ENCODE data around the gene HID1.
"Not testable (repeated sequence)": the region's sequence is repeated elsewhere in the genome, so short reads cannot be mapped to it uniquely, and the experiment has no call there.

The HID1 gene

GRCh38 chr17:74999523-74999922 lies 27.0 kb upstream of the HID1 start:
- peak; percentile 16 for DNase-seq

DNA sequence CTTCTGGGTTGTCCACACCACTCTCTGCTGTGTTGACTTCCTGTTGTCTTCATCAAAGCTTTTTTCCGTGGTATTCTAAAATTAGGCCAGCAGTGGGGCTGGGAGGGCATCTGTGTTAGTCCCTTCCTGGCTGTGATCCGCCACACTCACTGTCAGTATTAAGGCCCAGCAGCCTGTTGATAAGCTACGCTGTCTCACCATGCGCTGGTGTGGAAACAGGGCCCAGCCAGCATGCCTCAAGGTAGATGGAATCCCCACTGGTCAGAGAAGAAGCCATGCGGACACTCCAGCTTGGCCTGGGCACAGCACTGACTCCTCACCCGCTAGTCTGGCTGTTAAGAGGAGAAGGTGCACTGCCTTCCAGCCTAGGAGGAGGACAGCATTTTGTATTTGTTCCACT lies 26.2 kb upstream of the HID1 start:
- DNase-seq = peak; percentile 58

GRCh38 chr17:74995847-74996246 lies 23.3 kb upstream of the HID1 start:
- no peak for DNase-seq

DNA sequence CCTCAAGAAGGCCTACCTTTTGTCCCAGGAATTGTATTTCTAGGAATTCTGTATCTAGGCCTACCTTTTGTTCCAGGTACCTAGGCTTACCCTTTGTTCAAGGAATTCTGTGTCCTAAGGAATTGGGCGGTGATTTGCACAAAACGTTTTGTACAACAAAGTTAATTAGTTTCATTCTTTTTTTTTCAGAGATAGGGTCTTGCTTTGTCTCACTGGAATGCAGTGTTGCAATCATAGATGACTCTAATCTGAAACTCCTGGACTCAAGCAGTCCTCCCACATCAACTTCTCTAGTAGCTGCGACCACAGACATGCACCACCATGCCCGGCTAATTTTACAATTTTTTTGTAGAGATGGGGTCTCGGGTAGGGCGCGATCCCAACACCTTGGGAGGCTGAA lies 21.9 kb upstream of the HID1 start:
- DNase-seq = peak; percentile 70

- peak; percentile 12 for DNase-seq
Observed at GRCh38 chr17:74992223-74992622, 19.7 kb upstream of the HID1 start.

DNA sequence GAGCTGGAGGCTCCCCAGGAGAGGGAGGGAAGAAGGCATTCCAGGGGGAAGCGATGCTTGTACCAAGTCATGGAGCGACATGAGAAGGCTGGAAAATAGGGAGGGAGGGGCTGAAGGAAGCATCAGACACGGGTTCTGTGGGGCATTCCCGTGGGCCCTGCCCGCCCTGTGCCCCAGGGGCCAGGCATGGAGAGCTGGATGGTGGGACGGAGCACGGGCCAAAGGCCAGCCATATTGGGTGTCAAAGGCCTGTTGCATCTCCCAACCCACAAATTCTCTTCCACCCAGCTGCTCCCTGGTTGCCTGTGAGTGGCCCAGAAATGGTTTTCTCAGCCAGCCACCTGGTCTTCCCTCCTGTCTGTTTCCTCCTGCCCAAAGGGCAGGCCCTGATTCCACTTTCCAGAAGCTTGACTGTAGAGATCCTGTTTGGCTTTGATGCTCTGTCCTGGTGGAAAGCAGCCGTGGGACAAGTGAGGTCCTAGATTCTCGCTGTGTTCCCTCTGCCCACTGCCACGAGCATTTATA lies 18.1 kb upstream of the HID1 start:
- DNase-seq = no peak

- peak; percentile 22 for DNase-seq
Observed at GRCh38 chr17:74987909-74988711, 15.6 kb upstream of the HID1 start.

DNA sequence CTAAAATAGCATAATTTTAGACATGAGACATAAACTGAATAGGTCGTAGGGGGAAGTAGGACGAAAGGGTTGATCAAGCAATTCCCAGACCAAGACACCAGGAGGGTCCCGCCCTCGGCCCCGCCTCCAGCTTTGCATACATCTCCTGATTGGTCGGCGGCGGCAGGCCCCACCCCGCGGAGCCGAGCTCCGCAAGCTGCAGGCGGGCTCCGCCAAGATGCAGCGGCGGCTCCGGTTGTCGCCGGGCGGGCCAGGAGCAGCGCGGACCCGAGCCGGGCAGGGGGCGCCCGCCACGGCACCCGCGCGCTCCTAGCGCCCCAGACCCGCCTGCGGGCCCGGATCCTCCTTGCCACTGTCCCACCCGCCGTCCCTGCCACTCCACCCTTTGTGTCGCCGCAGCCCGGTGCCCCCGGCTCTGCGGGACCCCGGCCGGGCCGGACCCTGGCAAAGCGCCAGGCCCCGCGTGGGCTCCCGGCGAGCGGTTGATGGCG lies 14.9 kb upstream of the HID1 start, which contains the start of gene CDR2L:
Gene CDR2L, plus strand, starts transcription at position 215 of the 491 bp plus-strand sequence. CDS start 412 bp downstream, outside the sequence.
- peak; percentile 95 for DNase-seq

- no peak for DNase-seq
Observed at GRCh38 chr17:74986206-74986576, 13.6 kb upstream of the HID1 start.

GRCh38 chr17:74982663-74983313 lies 10.2 kb upstream of the HID1 start:
- DNase-seq = not testable (repeated sequence)

- DNase-seq = peak; percentile 19
Observed at GRCh38 chr17:74981979-74982662, 9.6 kb upstream of the HID1 start.

- no peak for DNase-seq
Observed at GRCh38 chr17:74981318-74981978, 8.9 kb upstream of the HID1 start.

GRCh38 chr17:74979408-74980146 lies 7.0 kb upstream of the HID1 start:
- no peak for DNase-seq

DNA sequence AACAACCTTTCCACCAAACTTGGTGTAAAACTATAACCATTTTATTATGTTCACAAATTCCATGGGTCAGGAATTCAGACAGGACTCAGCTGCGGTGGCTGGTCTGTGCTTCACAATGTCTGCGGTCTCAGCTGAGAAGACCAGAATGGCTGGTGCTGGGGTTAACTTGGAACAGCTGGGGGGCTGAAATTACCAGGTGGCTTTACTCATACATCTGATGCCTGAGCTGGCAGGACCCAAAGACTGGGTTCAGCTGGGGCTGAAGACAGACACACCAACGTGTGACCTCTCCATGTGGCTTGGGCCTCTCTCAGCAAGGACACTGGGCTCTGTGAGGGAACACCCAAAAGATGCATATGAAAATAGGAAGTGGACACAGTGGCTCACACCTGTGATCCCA lies 5.7 kb upstream of the HID1 start:
- DNase-seq = no peak

DNA sequence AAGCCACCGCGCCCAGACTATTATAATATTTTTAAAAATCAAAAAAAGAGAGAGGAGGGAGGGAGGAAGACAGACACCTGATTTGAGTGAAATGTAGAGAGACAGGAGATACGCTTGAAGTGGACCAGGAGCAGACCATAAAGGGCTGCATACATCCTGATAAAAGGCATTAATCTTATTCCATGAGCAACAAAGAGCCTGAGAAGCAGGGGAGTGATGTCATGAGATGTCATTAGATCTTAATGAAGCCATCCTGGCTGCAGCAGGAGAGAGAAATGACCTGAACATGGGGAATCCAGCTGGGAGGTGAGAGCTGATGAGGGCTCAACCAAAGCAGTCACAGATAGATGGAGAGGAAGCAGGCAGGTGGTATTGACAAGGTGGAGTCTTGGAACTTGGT lies 5.2 kb upstream of the HID1 start:
- no peak for DNase-seq

- no peak for DNase-seq
Observed at GRCh38 chr17:74975943-74976342, 3.4 kb upstream of the HID1 start.

- no peak for DNase-seq
Observed at GRCh38 chr17:74972973-74973328, 392 bp upstream of the HID1 start.

- no peak for DNase-seq
Observed at GRCh38 chr17:74971842-74972106, 785 bp downstream of the HID1 start.

DNA sequence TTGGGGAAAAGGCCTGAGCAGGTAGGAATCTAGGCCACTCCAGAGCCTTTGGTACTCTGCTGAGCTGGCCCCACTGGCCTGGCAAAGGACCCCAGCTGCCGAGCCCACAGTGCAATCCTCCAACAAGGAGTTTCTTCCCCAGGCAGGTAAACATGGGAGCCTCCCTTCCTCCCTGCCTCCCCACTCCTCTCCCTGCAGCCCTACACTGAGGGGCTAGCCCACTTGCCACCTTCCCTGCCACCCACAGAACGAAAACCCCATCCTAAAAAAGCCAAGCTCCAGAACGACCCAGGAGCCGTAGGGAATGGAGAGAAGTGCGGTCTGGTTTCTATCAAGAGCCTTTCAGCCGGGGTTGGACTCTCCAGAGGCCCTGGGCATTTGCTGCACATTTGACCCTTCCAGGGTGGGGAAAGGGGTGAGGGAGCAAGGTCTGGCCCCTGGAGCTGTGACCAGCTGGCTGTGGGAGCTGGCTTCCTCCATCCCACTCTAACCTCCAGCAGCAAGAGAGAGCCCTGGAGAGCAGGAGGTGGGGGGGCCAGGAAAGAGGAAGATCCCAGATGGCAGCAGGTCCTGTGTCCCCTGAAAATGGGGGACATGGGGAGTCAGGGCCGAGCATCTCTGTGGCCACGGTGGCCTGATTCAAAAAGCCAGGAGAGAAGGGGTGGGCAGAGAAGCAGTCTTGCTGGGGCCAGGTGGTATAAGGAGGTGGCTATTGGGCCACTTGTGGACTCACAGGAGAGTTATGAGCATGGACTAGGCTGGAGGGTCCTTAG lies 1.3 kb downstream of the HID1 start:
- DNase-seq = no peak

DNA sequence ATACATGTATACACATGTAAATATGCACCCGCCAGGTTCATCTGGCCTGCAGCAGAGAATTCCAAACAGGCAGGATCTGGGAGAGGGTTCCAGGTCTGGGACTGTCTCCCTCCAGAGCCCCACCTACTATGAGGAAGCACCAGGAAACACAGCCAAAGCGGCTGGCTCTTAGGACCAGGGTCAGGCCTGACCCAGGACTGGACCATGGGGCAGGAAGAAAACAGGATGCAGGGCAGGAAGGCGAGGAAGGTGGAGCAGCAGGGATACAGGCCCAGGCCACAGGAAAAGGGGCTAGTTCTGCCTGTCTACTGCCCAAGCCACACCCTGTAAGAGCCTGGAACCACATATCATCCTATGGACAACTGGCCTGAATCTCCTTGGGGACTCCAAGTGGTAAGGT lies 2.2 kb downstream of the HID1 start:
- DNase-seq = no peak

- DNase-seq = not testable (repeated sequence)
Observed at GRCh38 chr17:74969501-74969900, 3.1 kb downstream of the HID1 start.

GRCh38 chr17:74968361-74968780 lies 4.2 kb downstream of the HID1 start:
- DNase-seq = no peak

All from MV-4-11 (cell line).